Measurements from ENCODE around the gene KCNG1. TPM values are rescaled to one million over a fixed set of nuclear protein-coding genes. Genes with fewer than 3 reads are reported as not detected.

KCNG1 gene
- total and polyA plus RNA-seq, 2 of the 13 experiments (the other 11 are each of a cell fraction or from before 2014, with no cell fraction given), result not detected

GRCh38 chr20:50987493-50988210 is 35.3 kb downstream of the KCNG1 start (continued):
- no peak for TF ChIP-seq ZNF180 (CRISPR knock-in tag; IDR thresholded peaks at IDR 0.05; ENCODE audit: borderline replicate concordance, low read depth)
- no peak for TF ChIP-seq ZBTB8A (CRISPR knock-in tag; IDR thresholded peaks at IDR 0.05; ENCODE audit: borderline replicate concordance, low read depth)
- no peak for TF ChIP-seq NFYC (CRISPR knock-in tag; IDR thresholded peaks at IDR 0.05)
- no peak for TF ChIP-seq THAP8 (CRISPR knock-in tag; IDR thresholded peaks at IDR 0.05; ENCODE audit: borderline replicate concordance)
- TF ChIP-seq ZBTB44 (CRISPR knock-in tag; IDR thresholded peaks at IDR 0.05), result no peak
- no peak for TF ChIP-seq ZNF253 (CRISPR knock-in tag; IDR thresholded peaks at IDR 0.05; ENCODE audit: borderline replicate concordance)
- no peak for TF ChIP-seq ZSCAN12 (CRISPR knock-in tag; IDR thresholded peaks at IDR 0.05)
- TF ChIP-seq YY1 (IDR thresholded peaks at IDR 0.05; ENCODE audit: insufficient read depth, insufficient replicate concordance, low read depth, low read length), result no peak
- TF ChIP-seq ZNF451 (CRISPR knock-in tag; IDR thresholded peaks at IDR 0.05), result no peak
- TF ChIP-seq ZNF747 (CRISPR knock-in tag; IDR thresholded peaks at IDR 0.05; ENCODE audit: borderline replicate concordance), result no peak
- no peak for TF ChIP-seq KLF6 (CRISPR knock-in tag; IDR thresholded peaks at IDR 0.05)
- TF ChIP-seq IKZF1 (IDR thresholded peaks at IDR 0.05), result no peak
- no peak for TF ChIP-seq TAF15 (IDR thresholded peaks at IDR 0.05; ENCODE audit: low read depth, low read length, poor library complexity, severe bottlenecking)
- no peak for TF ChIP-seq EEA1 (CRISPR knock-in tag; IDR thresholded peaks at IDR 0.05; ENCODE audit: borderline replicate concordance)
- TF ChIP-seq, protein P1, sequence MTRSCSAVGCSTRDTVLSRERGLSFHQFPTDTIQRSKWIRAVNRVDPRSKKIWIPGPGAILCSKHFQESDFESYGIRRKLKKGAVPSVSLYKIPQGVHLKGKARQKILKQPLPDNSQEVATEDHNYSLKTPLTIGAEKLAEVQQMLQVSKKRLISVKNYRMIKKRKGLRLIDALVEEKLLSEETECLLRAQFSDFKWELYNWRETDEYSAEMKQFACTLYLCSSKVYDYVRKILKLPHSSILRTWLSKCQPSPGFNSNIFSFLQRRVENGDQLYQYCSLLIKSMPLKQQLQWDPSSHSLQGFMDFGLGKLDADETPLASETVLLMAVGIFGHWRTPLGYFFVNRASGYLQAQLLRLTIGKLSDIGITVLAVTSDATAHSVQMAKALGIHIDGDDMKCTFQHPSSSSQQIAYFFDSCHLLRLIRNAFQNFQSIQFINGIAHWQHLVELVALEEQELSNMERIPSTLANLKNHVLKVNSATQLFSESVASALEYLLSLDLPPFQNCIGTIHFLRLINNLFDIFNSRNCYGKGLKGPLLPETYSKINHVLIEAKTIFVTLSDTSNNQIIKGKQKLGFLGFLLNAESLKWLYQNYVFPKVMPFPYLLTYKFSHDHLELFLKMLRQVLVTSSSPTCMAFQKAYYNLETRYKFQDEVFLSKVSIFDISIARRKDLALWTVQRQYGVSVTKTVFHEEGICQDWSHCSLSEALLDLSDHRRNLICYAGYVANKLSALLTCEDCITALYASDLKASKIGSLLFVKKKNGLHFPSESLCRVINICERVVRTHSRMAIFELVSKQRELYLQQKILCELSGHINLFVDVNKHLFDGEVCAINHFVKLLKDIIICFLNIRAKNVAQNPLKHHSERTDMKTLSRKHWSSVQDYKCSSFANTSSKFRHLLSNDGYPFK (CRISPR knock-in tag; IDR thresholded peaks at IDR 0.05; ENCODE audit: borderline replicate concordance), result no peak
- TF ChIP-seq ZNF431 (CRISPR knock-in tag; IDR thresholded peaks at IDR 0.05; ENCODE audit: borderline replicate concordance, low read depth), result no peak
- no peak for TF ChIP-seq KDM5A (IDR thresholded peaks at IDR 0.05; ENCODE audit: borderline replicate concordance, low read length)
- no peak for TF ChIP-seq ARHGAP35 (CRISPR knock-in tag; IDR thresholded peaks at IDR 0.05; ENCODE audit: borderline replicate concordance)
- TF ChIP-seq GFI1 (CRISPR knock-in tag; IDR thresholded peaks at IDR 0.05; ENCODE audit: borderline replicate concordance), result no peak
- peak; percentile 18; the same call in 1 of the 2 replicates for TF ChIP-seq SALL1 (CRISPR knock-in tag; IDR thresholded peaks at IDR 0.05)
- no peak for TF ChIP-seq ZNF674 (CRISPR knock-in tag; IDR thresholded peaks at IDR 0.05; ENCODE audit: low read depth)
- TF ChIP-seq CSRNP2 (CRISPR knock-in tag; conservative IDR thresholded peaks at IDR 0.05; ENCODE audit: low read depth), result no peak
- peak; percentile 50; the same call in 1 of the 2 replicates for TF ChIP-seq FOXK1 (CRISPR knock-in tag; IDR thresholded peaks at IDR 0.05; ENCODE audit: borderline replicate concordance, low read depth)
